ENCODE data around the gene RHAG. TPM values are rescaled to one million over a fixed set of nuclear protein-coding genes. Genes with fewer than 3 reads are reported as not detected.

Gene RHAG
- total RNA-seq, 2 experiments from 2014 or later = not detected

DNA sequence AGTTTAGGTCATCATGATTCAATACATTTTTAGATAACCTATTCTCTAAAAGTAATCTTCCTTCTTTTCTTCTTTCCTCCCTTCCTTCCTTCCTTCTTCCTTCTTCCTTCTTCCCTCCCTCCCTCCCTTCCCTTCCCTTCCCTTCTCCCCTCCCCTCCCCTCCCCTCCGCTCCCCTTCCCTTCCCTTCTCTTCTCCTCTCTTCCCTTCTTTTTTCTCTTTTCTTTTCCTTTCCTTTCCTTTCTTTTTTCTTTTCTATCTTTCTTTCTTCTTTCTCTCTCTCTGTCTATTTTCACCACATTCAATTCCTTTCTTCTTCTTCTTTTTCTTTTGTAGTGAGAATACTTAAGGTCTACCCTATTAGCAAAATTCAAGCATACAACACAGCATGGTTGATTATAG is 17.3 kb upstream of the RHAG start:
- ATAC-seq = no peak
- Mint-ChIP-seq H3K4me1 (ENCODE audit: low read depth) (no peaks in the 10 kb centered on the region), H3K27ac (no peak overlapping the region), H3K27me3 (no peaks in the 10 kb centered on the region), H3K9me3 (no peaks in the 10 kb centered on the region), H3K36me3 (ENCODE audit: low read depth) (no peaks in the 10 kb centered on the region), H3K4me3 (no peak overlapping the region)
- ChIA-PET CTCF (no interaction called here), POLR2A (interaction anchor here (0.6 kb wide), 1 partner anchor 336 kb away, joined by 3 read pairs; no protein-coding TSS in a partner anchor)
- intact Hi-C loops (cut with micrococcal nuclease) = no loop called here
- no peak for TF ChIP-seq CTCF (IDR thresholded peaks at IDR 0.05)
- no peak for DNase-seq

DNA sequence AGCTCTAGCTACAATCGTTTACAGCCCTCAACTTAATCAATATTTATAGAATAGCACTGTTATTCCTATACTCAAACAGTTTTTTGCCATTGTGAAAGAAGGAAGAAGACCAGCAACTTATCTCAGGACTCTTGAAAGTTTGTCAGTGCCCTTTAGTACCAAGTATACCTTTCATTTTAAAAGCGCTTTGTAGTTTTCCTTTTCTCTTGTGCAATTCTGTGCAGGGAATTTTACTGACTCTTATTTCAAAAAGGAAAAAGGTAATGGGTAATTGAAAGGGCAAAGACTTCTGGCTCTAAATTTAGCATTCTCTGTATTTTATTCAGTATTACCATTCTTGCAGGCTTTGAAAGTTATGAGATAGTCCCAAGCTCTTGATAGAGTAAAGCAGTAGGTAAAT is 16.8 kb upstream of the RHAG start:
- ChIA-PET POLR2A (interaction anchor here (0.6 kb wide), 1 partner anchor 337 kb away, joined by 3 read pairs; no protein-coding TSS in a partner anchor), CTCF (no interaction called here)
- no peak for ATAC-seq
- no peak for DNase-seq
- intact Hi-C loops (cut with micrococcal nuclease) = no loop called here
- H3K27ac Mint-ChIP-seq = no peak overlapping the region
- H3K9me3 Mint-ChIP-seq = no peaks in the 10 kb centered on the region
- no peaks in the 10 kb centered on the region for H3K27me3 Mint-ChIP-seq
- no peaks in the 10 kb centered on the region for H3K4me1 Mint-ChIP-seq (ENCODE audit: low read depth)
- H3K4me3 Mint-ChIP-seq = no peak overlapping the region
- TF ChIP-seq CTCF (IDR thresholded peaks at IDR 0.05) = no peak
- no peaks in the 10 kb centered on the region for H3K36me3 Mint-ChIP-seq (ENCODE audit: low read depth)

DNA sequence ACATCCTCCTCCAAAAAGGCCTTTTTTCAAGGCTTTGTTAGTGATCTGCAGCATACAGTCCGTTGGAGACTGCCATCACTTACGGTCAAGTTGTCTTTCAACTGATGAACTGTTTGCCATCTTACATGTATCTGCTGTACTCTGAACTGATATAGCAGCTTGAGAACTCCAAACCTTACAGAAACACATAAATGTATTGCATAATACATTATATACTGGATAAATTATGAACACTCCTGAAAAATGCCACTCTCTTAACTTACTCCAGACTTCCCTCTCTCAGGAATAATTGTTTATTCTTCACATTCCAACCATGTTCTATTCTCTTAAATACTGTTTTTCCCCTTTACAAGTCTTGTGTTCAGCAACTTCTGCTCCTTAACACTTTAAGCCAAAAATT is 14.6 kb upstream of the RHAG start:
- TF ChIP-seq CTCF (IDR thresholded peaks at IDR 0.05) = no peak
- ATAC-seq (no peak), DNase-seq (no peak)
- Mint-ChIP-seq H3K4me1 (ENCODE audit: low read depth) (no peaks in the 10 kb centered on the region), H3K9me3 (no peaks in the 10 kb centered on the region), H3K27me3 (no peaks in the 10 kb centered on the region), H3K36me3 (ENCODE audit: low read depth) (no peaks in the 10 kb centered on the region), H3K4me3 (no peak overlapping the region), H3K27ac (no peak overlapping the region)
- ChIA-PET POLR2A (no interaction called here), CTCF (no interaction called here)
- intact Hi-C loops (cut with micrococcal nuclease) = no loop called here

GRCh38 chr6:49649988-49650387 is 13.3 kb upstream of the RHAG start:
- DNase-seq (no peak), ATAC-seq (no peak)
- Mint-ChIP-seq H3K27ac (no peak overlapping the region), H3K27me3 (no peaks in the 10 kb centered on the region), H3K9me3 (no peaks in the 10 kb centered on the region), H3K36me3 (ENCODE audit: low read depth) (no peaks in the 10 kb centered on the region), H3K4me1 (ENCODE audit: low read depth) (no peaks in the 10 kb centered on the region), H3K4me3 (no peak overlapping the region)
- TF ChIP-seq CTCF (IDR thresholded peaks at IDR 0.05) = no peak
- CTCF ChIA-PET = interaction anchor here (1.1 kb wide), 1 partner anchor 137 kb away, joined by 3 read pairs; the partner anchor contains the start of gene PGK2
- intact Hi-C loops (cut with micrococcal nuclease) = no loop called here
- POLR2A ChIA-PET = no interaction called here

DNA sequence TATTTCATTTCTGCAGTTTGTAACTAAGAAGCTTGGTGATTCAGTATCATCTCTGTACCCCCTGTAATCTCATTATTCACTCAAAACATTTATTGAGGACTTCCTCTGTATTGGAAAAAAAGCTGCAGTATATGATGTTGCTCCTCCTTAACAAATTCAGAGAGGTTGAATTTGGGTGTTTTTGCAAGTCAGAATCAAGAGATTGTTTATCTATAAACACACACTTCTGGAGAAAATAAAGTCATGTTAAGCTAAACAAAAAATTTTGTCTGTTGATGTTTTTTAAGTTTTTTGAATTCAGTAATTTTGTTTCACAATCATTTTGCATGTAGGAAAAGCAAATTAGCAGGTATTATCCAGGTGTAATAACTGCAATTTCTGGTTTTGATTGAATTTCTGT is 11.4 kb upstream of the RHAG start:
- ATAC-seq (no peak), DNase-seq (no peak)
- no peak for TF ChIP-seq CTCF (IDR thresholded peaks at IDR 0.05)
- ChIA-PET CTCF (interaction anchor here (1.0 to 1.4 kb wide), 2 partner anchors 116 to 238 kb away, joined by 3 to 5 read pairs; no protein-coding TSS in a partner anchor), POLR2A (no interaction called here)
- Mint-ChIP-seq H3K27ac (no peak overlapping the region), H3K36me3 (ENCODE audit: low read depth) (no peaks in the 10 kb centered on the region), H3K4me3 (no peak overlapping the region), H3K9me3 (no peaks in the 10 kb centered on the region), H3K27me3 (no peaks in the 10 kb centered on the region), H3K4me1 (ENCODE audit: low read depth) (no peaks in the 10 kb centered on the region)
- intact Hi-C loops (cut with micrococcal nuclease) = no loop called here
